DND-41 (cell line): ENCODE measurements around the gene MRPL36.

Experiments used
- EZH2 ChIP-seq: IDR thresholded peaks from 3 replicates; pipeline ENCODE4 v1.6.1; 2012; ENCODE audit warnings: borderline replicate concordance, low read depth, mild to moderate bottlenecking, moderate library complexity, low read length, inconsistent platforms; ENCODE audit not compliant: severe bottlenecking
- TF ChIP-seq, protein P1 (sequence below): IDR thresholded peaks from 2 replicates; pipeline ENCODE4 v1.5.1; 2012; ENCODE audit warnings: borderline replicate concordance, low read length, moderate library complexity, mild to moderate bottlenecking; ENCODE audit not compliant: poor library complexity, severe bottlenecking; ENCODE audit errors: extremely low read depth

DNA sequence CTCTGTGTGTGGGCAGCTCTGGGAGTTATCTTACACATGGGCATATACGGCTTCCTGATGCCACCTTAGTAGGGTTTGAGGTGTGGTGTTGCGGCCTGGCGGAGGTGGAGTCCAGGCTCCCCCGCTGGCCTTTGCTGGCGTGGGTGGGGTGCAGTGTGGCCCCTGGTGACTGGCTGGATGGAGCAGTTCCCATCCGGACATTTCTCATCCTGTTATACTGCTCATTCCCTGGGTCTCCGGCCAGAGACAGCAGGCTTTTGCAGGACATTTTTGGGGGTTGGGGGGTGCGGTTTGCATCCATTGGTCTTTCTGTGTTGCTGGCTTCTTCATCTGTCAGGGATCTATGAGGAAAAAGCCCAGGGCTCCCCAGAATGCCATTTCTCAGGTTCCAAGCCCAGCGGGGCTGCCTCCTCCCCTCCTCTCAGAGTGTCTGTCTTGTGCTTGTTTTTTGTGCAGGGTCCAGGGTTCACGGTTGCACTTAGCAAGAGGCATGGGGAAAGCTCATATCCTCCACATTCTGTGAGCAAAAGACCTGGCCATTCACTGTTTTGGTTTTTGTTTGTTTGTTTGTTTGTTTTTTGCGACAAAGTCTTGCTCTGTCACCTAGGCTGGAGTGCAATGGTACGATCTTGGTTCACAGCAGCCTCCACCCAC is 23.9 kb upstream of the MRPL36 start:
- TF ChIP-seq, protein P1, sequence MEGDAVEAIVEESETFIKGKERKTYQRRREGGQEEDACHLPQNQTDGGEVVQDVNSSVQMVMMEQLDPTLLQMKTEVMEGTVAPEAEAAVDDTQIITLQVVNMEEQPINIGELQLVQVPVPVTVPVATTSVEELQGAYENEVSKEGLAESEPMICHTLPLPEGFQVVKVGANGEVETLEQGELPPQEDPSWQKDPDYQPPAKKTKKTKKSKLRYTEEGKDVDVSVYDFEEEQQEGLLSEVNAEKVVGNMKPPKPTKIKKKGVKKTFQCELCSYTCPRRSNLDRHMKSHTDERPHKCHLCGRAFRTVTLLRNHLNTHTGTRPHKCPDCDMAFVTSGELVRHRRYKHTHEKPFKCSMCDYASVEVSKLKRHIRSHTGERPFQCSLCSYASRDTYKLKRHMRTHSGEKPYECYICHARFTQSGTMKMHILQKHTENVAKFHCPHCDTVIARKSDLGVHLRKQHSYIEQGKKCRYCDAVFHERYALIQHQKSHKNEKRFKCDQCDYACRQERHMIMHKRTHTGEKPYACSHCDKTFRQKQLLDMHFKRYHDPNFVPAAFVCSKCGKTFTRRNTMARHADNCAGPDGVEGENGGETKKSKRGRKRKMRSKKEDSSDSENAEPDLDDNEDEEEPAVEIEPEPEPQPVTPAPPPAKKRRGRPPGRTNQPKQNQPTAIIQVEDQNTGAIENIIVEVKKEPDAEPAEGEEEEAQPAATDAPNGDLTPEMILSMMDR, result no peak
- TF ChIP-seq EZH2, result no peak
